Astrocyte of the spinal cord (primary cell): ENCODE data around the gene GABRB1.
A peak's percentile ranks its signal among the peaks of the same experiment; 100 is the strongest.

Source experiments
- DNase-seq: peaks from one replicate; pipeline ENCODE4 v3.0.0; 2011; ENCODE audit warnings: low read depth, low spot score
- H3K4me3 ChIP-seq: 2 replicates; pipeline ENCODE4 v1.5.1; 2011; ENCODE audit warnings: low read depth, mild to moderate bottlenecking, low read length, moderate library complexity
- CTCF ChIP-seq: IDR thresholded peaks from 2 replicates; pipeline ENCODE4 v1.5.1; 2012; ENCODE audit warnings: low read depth, mild to moderate bottlenecking, low read length, inconsistent platforms
- in situ Hi-C: cut with HindIII; loops from 2 replicates; pipeline ENCODE4 v1.10.0; 2017; ENCODE audit warnings: low sequenced_read_pairs

GABRB1 gene

GRCh38 chr4:47154816-47155370, 123.5 kb downstream of the GABRB1 start:
- DNase-seq: no peak
- no peak overlapping the region for H3K4me3 ChIP-seq
- no peak for TF ChIP-seq CTCF
- in situ Hi-C loops: no loop called here

- no peak overlapping the region for H3K4me3 ChIP-seq
- no peak for DNase-seq
- TF ChIP-seq CTCF: no peak
- in situ Hi-C loops: no loop called here
Measured at GRCh38 chr4:47155919-47156318, 124.6 kb downstream of the GABRB1 start.

GRCh38 chr4:47160095-47160494, 128.7 kb downstream of the GABRB1 start:
- in situ Hi-C loops: no loop called here
- TF ChIP-seq CTCF: no peak
- DNase-seq: no peak
- no peak overlapping the region for H3K4me3 ChIP-seq

GRCh38 chr4:47167081-47168035, 136.0 kb downstream of the GABRB1 start:
- no peak for TF ChIP-seq CTCF
- H3K4me3 ChIP-seq: no peak overlapping the region
- in situ Hi-C loops: no loop called here
- DNase-seq: peak; percentile 5

GRCh38 chr4:47184083-47184482, 152.7 kb downstream of the GABRB1 start:
- no peak for DNase-seq
- TF ChIP-seq CTCF: no peak
- in situ Hi-C loops: no loop called here
- no peak overlapping the region for H3K4me3 ChIP-seq

GRCh38 chr4:47185761-47186160, 154.4 kb downstream of the GABRB1 start:
- no peak for DNase-seq
- no peak overlapping the region for H3K4me3 ChIP-seq
- TF ChIP-seq CTCF: no peak
- in situ Hi-C loops: no loop called here
